MCF 10A (cell line): ENCODE measurements around the gene XRCC1. TPM values are rescaled to one million over a fixed set of nuclear protein-coding genes. Genes with fewer than 3 reads are reported as not detected.

ENCODE experiments used
- Bru-seq: library from RNA; stranded (reverse); fragments of 400-500 nt; gene quantifications from one replicate; lab custom pipeline; 2021; lab: Mats Ljungman, UMichigan
- BruChase-seq, 2 experiments: library from RNA; stranded (reverse); fragments of 400-500 nt; gene quantifications; one replicate each; lab custom pipeline; 2021; lab: Mats Ljungman, UMichigan
- BruUV-seq: library from RNA; stranded (reverse); fragments of 400-500 nt; replicated peaks from 2 replicates; lab custom pipeline; 2021; lab: Mats Ljungman, UMichigan
- CTCF ChIA-PET: fragments of 300-600 bp; sonication (Branson Sonifier 250); formaldehyde crosslinking; extraction: SDS; loops from one replicate; lab custom pipeline; 2021; ENCODE audit warnings: antibody characterized with exemption, inconsistent platforms; lab: Yijun Ruan, JAX
- POLR2A ChIA-PET: fragments of 300-600, 350-650 bp; sonication (Branson Sonifier 250); formaldehyde crosslinking; extraction: SDS; loops from one replicate; lab custom pipeline; 2020; ENCODE audit warnings: antibody characterized with exemption, inconsistent platforms; lab: Yijun Ruan, JAX
- DNase-seq: peaks from one replicate; pipeline ENCODE4 v3.0.0-alpha.2; 2018; ENCODE audit not compliant: unreplicated experiment
- H3K27ac Mint-ChIP-seq: one replicate; pipeline ENCODE4 v1.8.0; 2022; ENCODE audit warnings: mild to moderate bottlenecking, low read depth, mixed read lengths; ENCODE audit not compliant: unreplicated experiment
- H3K27me3 Mint-ChIP-seq: one replicate; pipeline ENCODE4 v1.8.0; 2022; ENCODE audit warnings: mixed read lengths; ENCODE audit not compliant: insufficient read depth, unreplicated experiment
- H3K36me3 Mint-ChIP-seq: one replicate; pipeline ENCODE4 v1.8.0; 2022; ENCODE audit warnings: mild to moderate bottlenecking, moderate library complexity, mixed read lengths; ENCODE audit not compliant: insufficient read depth, unreplicated experiment
- H3K4me1 Mint-ChIP-seq: one replicate; pipeline ENCODE4 v1.8.0; 2022; ENCODE audit warnings: mixed read lengths; ENCODE audit not compliant: insufficient read depth, unreplicated experiment
- H3K4me3 Mint-ChIP-seq: one replicate; pipeline ENCODE4 v1.8.0; 2022; ENCODE audit warnings: mild to moderate bottlenecking, moderate library complexity, mixed read lengths; ENCODE audit not compliant: unreplicated experiment
- H3K9me3 Mint-ChIP-seq: one replicate; pipeline ENCODE4 v1.8.0; 2022; ENCODE audit warnings: mixed read lengths; ENCODE audit not compliant: unreplicated experiment
- intact Hi-C: fragments of 100-400 bp; cut with micrococcal nuclease; formaldehyde crosslinking; loops from 2 replicates; pipeline ENCODE4 v1.14.1; 2022
- long read RNA-seq: library from polyadenylated mRNA; stranded (forward); transcript quantifications from one replicate; pipeline ENCODE4 v2.0.0, GENCODE V29; 2022
- total RNA-seq: library from RNA; stranded (reverse); gene quantifications from 2 replicates; pipeline ENCODE4 v1.2.3, GENCODE V29; 2022
- TF ChIP-seq, protein P1 (sequence below): fragments of 200-600 bp; IDR thresholded peaks from one replicate; pipeline ENCODE4 v1.8.0; 2022; ENCODE audit warnings: antibody characterized with exemption, mild to moderate bottlenecking; ENCODE audit not compliant: unreplicated experiment

Gene XRCC1, protein sequence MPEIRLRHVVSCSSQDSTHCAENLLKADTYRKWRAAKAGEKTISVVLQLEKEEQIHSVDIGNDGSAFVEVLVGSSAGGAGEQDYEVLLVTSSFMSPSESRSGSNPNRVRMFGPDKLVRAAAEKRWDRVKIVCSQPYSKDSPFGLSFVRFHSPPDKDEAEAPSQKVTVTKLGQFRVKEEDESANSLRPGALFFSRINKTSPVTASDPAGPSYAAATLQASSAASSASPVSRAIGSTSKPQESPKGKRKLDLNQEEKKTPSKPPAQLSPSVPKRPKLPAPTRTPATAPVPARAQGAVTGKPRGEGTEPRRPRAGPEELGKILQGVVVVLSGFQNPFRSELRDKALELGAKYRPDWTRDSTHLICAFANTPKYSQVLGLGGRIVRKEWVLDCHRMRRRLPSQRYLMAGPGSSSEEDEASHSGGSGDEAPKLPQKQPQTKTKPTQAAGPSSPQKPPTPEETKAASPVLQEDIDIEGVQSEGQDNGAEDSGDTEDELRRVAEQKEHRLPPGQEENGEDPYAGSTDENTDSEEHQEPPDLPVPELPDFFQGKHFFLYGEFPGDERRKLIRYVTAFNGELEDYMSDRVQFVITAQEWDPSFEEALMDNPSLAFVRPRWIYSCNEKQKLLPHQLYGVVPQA
- total RNA-seq (18.0 and 20.6 TPM in 2 replicates), Bru-seq, nascent RNA (percentile 54 among the genes with signal in this experiment), BruChase-seq, experiment 1, labeled RNA remaining after a 6-hour chase (percentile 68 among the genes with signal in this experiment), BruChase-seq, experiment 2, labeled RNA remaining after a 2-hour chase (percentile 61 among the genes with signal in this experiment)
- long read RNA-seq, transcript XRCC1-201 (17 exons, 2,802 nt), result major isoform, 27 of 41 reads
- long read RNA-seq, partial matches to known transcripts, result 7 of 41 reads
- long read RNA-seq, other reads (novel, unspliced or antisense), result 7 of 41 reads

- Mint-ChIP-seq H3K27me3 (peaks cover 14% of the 10 kb centered on the region), H3K9me3 (no peaks in the 10 kb centered on the region), H3K27ac (peak within 1 kb of the TSS; percentile 98), H3K4me1 (peaks cover 12% of the 10 kb centered on the region), H3K4me3 (peak within 1 kb of the TSS; percentile 98), H3K36me3 (peaks cover 12% of the 10 kb centered on the region)
- intact Hi-C loops, result loop anchor here (1.0 kb wide), 1 partner anchor 21 kb away; the partner anchor contains the start of genes IRGQ and ZNF576
- TF ChIP-seq, protein P1, sequence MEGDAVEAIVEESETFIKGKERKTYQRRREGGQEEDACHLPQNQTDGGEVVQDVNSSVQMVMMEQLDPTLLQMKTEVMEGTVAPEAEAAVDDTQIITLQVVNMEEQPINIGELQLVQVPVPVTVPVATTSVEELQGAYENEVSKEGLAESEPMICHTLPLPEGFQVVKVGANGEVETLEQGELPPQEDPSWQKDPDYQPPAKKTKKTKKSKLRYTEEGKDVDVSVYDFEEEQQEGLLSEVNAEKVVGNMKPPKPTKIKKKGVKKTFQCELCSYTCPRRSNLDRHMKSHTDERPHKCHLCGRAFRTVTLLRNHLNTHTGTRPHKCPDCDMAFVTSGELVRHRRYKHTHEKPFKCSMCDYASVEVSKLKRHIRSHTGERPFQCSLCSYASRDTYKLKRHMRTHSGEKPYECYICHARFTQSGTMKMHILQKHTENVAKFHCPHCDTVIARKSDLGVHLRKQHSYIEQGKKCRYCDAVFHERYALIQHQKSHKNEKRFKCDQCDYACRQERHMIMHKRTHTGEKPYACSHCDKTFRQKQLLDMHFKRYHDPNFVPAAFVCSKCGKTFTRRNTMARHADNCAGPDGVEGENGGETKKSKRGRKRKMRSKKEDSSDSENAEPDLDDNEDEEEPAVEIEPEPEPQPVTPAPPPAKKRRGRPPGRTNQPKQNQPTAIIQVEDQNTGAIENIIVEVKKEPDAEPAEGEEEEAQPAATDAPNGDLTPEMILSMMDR, result no peak
- ChIA-PET POLR2A (interaction anchor here (0.7 to 3.0 kb wide), 7 partner anchors 20 to 176 kb away, joined by 3 to 55 read pairs (median 7); partner anchors contain the start of genes ETHE1, IRGQ, LYPD3 and ZNF575), CTCF (interaction anchor here (0.6 to 2.1 kb wide), 7 partner anchors 11 to 50 kb away, joined by 3 to 10 read pairs (median 3); no protein-coding TSS in a partner anchor)
- DNase-seq, result peak; percentile 99
- BruUV-seq, result no TSS peak
Measured at GRCh38 chr19:43575156-43575950, at the start of gene XRCC1, which contains the start of gene PINLYP. XRCC1 (minus strand) TSS chr19:43575527; CDS start chr19:43575458, 69 bp downstream. PINLYP (plus strand) TSS chr19:43575801; CDS start chr19:43577192, 1,391 bp downstream.

- Mint-ChIP-seq H3K27ac (no peak overlapping the region), H3K4me3 (no peak overlapping the region), H3K36me3 (peaks cover 4% of the 10 kb centered on the region), H3K4me1 (peaks cover 11% of the 10 kb centered on the region), H3K9me3 (no peaks in the 10 kb centered on the region), H3K27me3 (no peaks in the 10 kb centered on the region)
- BruUV-seq, result no TSS peak
- TF ChIP-seq, protein P1, result peak; percentile 14
- ChIA-PET POLR2A (no interaction called here), CTCF (interaction anchor here (1.6 kb wide), 1 partner anchor 27 kb away, joined by 5 read pairs; no protein-coding TSS in a partner anchor)
- peak; percentile 23 for DNase-seq
- intact Hi-C loops, result no loop called here
Measured at GRCh38 chr19:43624933-43625332, 49.6 kb upstream of the XRCC1 start.

GRCh38 chr19:43623889-43624670 is 48.8 kb upstream of the XRCC1 start:
- POLR2A ChIA-PET, result interaction anchor here (0.7 kb wide), 1 partner anchor 71 kb away, joined by 3 read pairs; no protein-coding TSS in a partner anchor

More at GRCh38 chr19:43623889-43624670, 48.8 kb upstream of the XRCC1 start:
- H3K4me1 Mint-ChIP-seq, result peaks cover 11% of the 10 kb centered on the region
- no peak overlapping the region for H3K27ac Mint-ChIP-seq
- intact Hi-C loops, result no loop called here
- TF ChIP-seq, protein P1, result no peak
- H3K9me3 Mint-ChIP-seq, result no peaks in the 10 kb centered on the region
- H3K27me3 Mint-ChIP-seq, result no peaks in the 10 kb centered on the region
- H3K4me3 Mint-ChIP-seq, result no peak overlapping the region
- H3K36me3 Mint-ChIP-seq, result peaks cover 11% of the 10 kb centered on the region
- CTCF ChIA-PET, result no interaction called here
- no TSS peak for BruUV-seq
- no peak for DNase-seq
